H9 (cell line): ENCODE measurements around the gene ADIG. TPM values are rescaled to one million over a fixed set of nuclear protein-coding genes. Genes with fewer than 3 reads are reported as not detected.

Experiments used
- DNase-seq: peaks from one replicate; pipeline ENCODE4 v3.0.0-alpha.2; 2017
- H2AFZ ChIP-seq: one replicate; pipeline ENCODE4 v1.6.1; 2013; ENCODE audit warnings: mild to moderate bottlenecking, low read length, control low read depth, moderate library complexity
- H2AK5ac ChIP-seq: 2 replicates; pipeline ENCODE4 v1.6.1; 2013; ENCODE audit warnings: low read length, control low read depth, mixed read lengths; ENCODE audit not compliant: insufficient read length
- H2BK120ac ChIP-seq: one replicate; pipeline ENCODE4 v1.6.1; 2013; ENCODE audit warnings: low read depth, mild to moderate bottlenecking, low read length, control low read depth, inconsistent platforms; ENCODE audit not compliant: poor library complexity, severe bottlenecking
- H2BK12ac ChIP-seq: 2 replicates; pipeline ENCODE4 v1.6.1; 2013; ENCODE audit warnings: low read length, control low read depth, mixed read lengths, low read depth; ENCODE audit not compliant: insufficient read length
- H2BK15ac ChIP-seq: 2 replicates; pipeline ENCODE4 v1.6.1; 2013; ENCODE audit warnings: low read depth, low read length, control low read depth
- H2BK20ac ChIP-seq: one replicate; pipeline ENCODE4 v1.6.1; 2013; ENCODE audit warnings: low read depth, mild to moderate bottlenecking, low read length, control low read depth, inconsistent platforms; ENCODE audit not compliant: poor library complexity, severe bottlenecking
- H2BK5ac ChIP-seq: 2 replicates; pipeline ENCODE4 v1.6.1; 2013; ENCODE audit warnings: low read length, control low read depth, mixed read lengths; ENCODE audit not compliant: insufficient read length
- H3K14ac ChIP-seq: 2 replicates; pipeline ENCODE4 v1.6.1; 2013; ENCODE audit warnings: low read length, control low read depth; ENCODE audit not compliant: insufficient read depth
- H3K18ac ChIP-seq: 2 replicates; pipeline ENCODE4 v1.6.1; 2013; ENCODE audit warnings: low read depth, mild to moderate bottlenecking, mixed read lengths, low read length, control low read depth; ENCODE audit not compliant: insufficient read length
- H3K23ac ChIP-seq: 2 replicates; pipeline ENCODE4 v1.6.1; 2013; ENCODE audit warnings: low read length, control low read depth, mixed read lengths, low read depth; ENCODE audit not compliant: insufficient read length
- H3K23me2 ChIP-seq: 2 replicates; pipeline ENCODE4 v1.6.1; 2013; ENCODE audit warnings: low read depth, mild to moderate bottlenecking, mixed read lengths, low read length, control low read depth; ENCODE audit not compliant: insufficient read length, poor library complexity, severe bottlenecking
- H3K27ac ChIP-seq: 2 replicates; pipeline ENCODE4 v1.5.1; 2013; ENCODE audit warnings: low read length, control low read depth, mixed read lengths, low read depth; ENCODE audit not compliant: insufficient read length
- H3K27me3 ChIP-seq: 2 replicates; pipeline ENCODE4 v1.6.1; 2013; ENCODE audit warnings: low read length, control low read depth, inconsistent platforms; ENCODE audit not compliant: insufficient read depth
- H3K4ac ChIP-seq: 2 replicates; pipeline ENCODE4 v1.6.1; 2013; ENCODE audit warnings: low read depth, mild to moderate bottlenecking, control low read depth, inconsistent platforms, low read length, moderate library complexity
- H3K4me1 ChIP-seq: 2 replicates; pipeline ENCODE4 v1.6.1; 2013; ENCODE audit warnings: low read length, control low read depth, inconsistent platforms; ENCODE audit not compliant: insufficient read depth
- H3K4me2 ChIP-seq: 2 replicates; pipeline ENCODE4 v1.6.1; 2013; ENCODE audit warnings: low read length, control low read depth, mixed read lengths; ENCODE audit not compliant: insufficient read length, insufficient read depth
- H3K56ac ChIP-seq: 2 replicates; pipeline ENCODE4 v1.6.1; 2013; ENCODE audit warnings: low read depth, mild to moderate bottlenecking, mixed read lengths, low read length, control low read depth; ENCODE audit not compliant: insufficient read length
- H3K79me1 ChIP-seq: 2 replicates; pipeline ENCODE4 v1.6.1; 2013; ENCODE audit warnings: low read depth, mild to moderate bottlenecking, moderate library complexity, low read length, control low read depth, inconsistent platforms; ENCODE audit not compliant: insufficient read depth, poor library complexity, severe bottlenecking
- H3K79me2 ChIP-seq: 2 replicates; pipeline ENCODE4 v1.6.1; 2013; ENCODE audit warnings: low read length, control low read depth, inconsistent platforms; ENCODE audit not compliant: insufficient read depth
- H3K9ac ChIP-seq: 2 replicates; pipeline ENCODE4 v1.6.1; 2013; ENCODE audit warnings: low read length, control low read depth, mixed read lengths; ENCODE audit not compliant: insufficient read length; ENCODE audit errors: extremely low read depth
- H3K9me3 ChIP-seq: one replicate; pipeline ENCODE4 v1.6.1; 2013; ENCODE audit warnings: low read depth, low read length, inconsistent platforms; ENCODE audit not compliant: control insufficient read depth
- H3T11ph ChIP-seq: one replicate; pipeline ENCODE4 v1.6.1; 2013; ENCODE audit warnings: mild to moderate bottlenecking, low read length, control low read depth, inconsistent platforms
- H4K20me1 ChIP-seq: one replicate; pipeline ENCODE4 v1.6.1; 2013; ENCODE audit not compliant: control insufficient read depth, insufficient read length, insufficient read depth
- H4K5ac ChIP-seq: 2 replicates; pipeline ENCODE4 v1.6.1; 2013; ENCODE audit warnings: low read depth, mild to moderate bottlenecking, mixed read lengths, low read length, control low read depth; ENCODE audit not compliant: insufficient read length
- H4K8ac ChIP-seq: replicated peaks from 2 replicates; pipeline ENCODE4 v1.6.1; 2013; ENCODE audit warnings: low read length, control low read depth, mixed read lengths, low read depth; ENCODE audit not compliant: insufficient read length
- H4K91ac ChIP-seq: 2 replicates; pipeline ENCODE4 v1.6.1; 2013; ENCODE audit warnings: low read depth, mild to moderate bottlenecking, moderate library complexity, mixed read lengths, low read length, control low read depth; ENCODE audit not compliant: insufficient read length
- H3K27ac Mint-ChIP-seq, 3 experiments: 2 replicates in 2 of 3; 3 replicates in 1 of 3; pipeline ENCODE4 v1.8.0; 2020 to 2021; ENCODE audit warnings: mixed read lengths in 3 of 3, mild to moderate bottlenecking in 1 of 3, moderate library complexity in 1 of 3
- H3K27me3 Mint-ChIP-seq: 2 replicates; pipeline ENCODE4 v1.8.0; 2021; ENCODE audit warnings: low read depth, mild to moderate bottlenecking, moderate library complexity, mixed read lengths
- H3K36me3 Mint-ChIP-seq, 3 experiments: 2 replicates in 2 of 3; 3 replicates in 1 of 3; pipeline ENCODE4 v1.8.0; 2020 to 2021; ENCODE audit warnings: low read depth in 3 of 3, mixed read lengths in 3 of 3; ENCODE audit not compliant: insufficient read depth in 1 of 3
- H3K4me1 Mint-ChIP-seq, 2 experiments: 2 replicates each; pipeline ENCODE4 v1.8.0; 2020; ENCODE audit warnings: mixed read lengths in 2 of 2
- H3K4me3 Mint-ChIP-seq, 2 experiments: 2 replicates in 1 of 2; 3 replicates in 1 of 2; pipeline ENCODE4 v1.8.0; 2020 to 2021; ENCODE audit warnings: mild to moderate bottlenecking in 2 of 2, mixed read lengths in 2 of 2, moderate library complexity in 1 of 2
- H3K9me3 Mint-ChIP-seq, 2 experiments: 2 replicates in 1 of 2; 3 replicates in 1 of 2; pipeline ENCODE4 v1.8.0; 2020; ENCODE audit warnings: mild to moderate bottlenecking in 2 of 2, mixed read lengths in 2 of 2, moderate library complexity in 1 of 2
- WGBS: extraction: QIAGEN DNeasy Blood & Tissue Kit; methylation state at CpG from one replicate; pipeline ENCODE4 v1.1.7; 2013; ENCODE audit warnings: missing lambda C conversion rate, low lambda C conversion rate, mixed read lengths; ENCODE audit not compliant: insufficient read length; ENCODE audit errors: extremely low coverage; 5-methylcytosine and 5-hydroxymethylcytosine counted together
- total RNA-seq: library from RNA; stranded (reverse); gene quantifications from 2 replicates; pipeline ENCODE4 v1.2.1, GENCODE V29; 2021
- TF ChIP-seq, protein P1 (sequence below): fragments of 200-600 bp; sonication (generic); conservative IDR thresholded peaks from 3 replicates; pipeline ENCODE4 v1.8.0; 2021; ENCODE audit warnings: antibody characterized with exemption, mild to moderate bottlenecking

Gene ADIG
- total RNA-seq, 1 experiment from 2014 or later, result not detected

GRCh38 chr20:38604873-38605303 is 23.9 kb downstream of the ADIG start:
- Histone ChIP-seq H3K14ac (no peak overlapping the region), H4K91ac (no peak overlapping the region), H3K9me3 (no peaks in the 10 kb centered on the region), H4K8ac (no peak overlapping the region), H2BK12ac (no peak overlapping the region), H4K5ac (no peak overlapping the region), H3K27ac (no peak overlapping the region), H2BK20ac (no peak overlapping the region), H4K20me1 (no peaks in the 10 kb centered on the region), H3K23ac (no peak overlapping the region), H3K9ac (no peak overlapping the region), H2BK5ac (no peak overlapping the region), H3K56ac (no peak overlapping the region), H2BK15ac (no peak overlapping the region), H3K79me1 (no peaks in the 10 kb centered on the region), H3K4me2 (no peak overlapping the region), H3K79me2 (no peaks in the 10 kb centered on the region), H3T11ph (no peak overlapping the region), H3K4ac (no peak overlapping the region), H2BK120ac (no peak overlapping the region), H3K23me2 (no peaks in the 10 kb centered on the region), H3K4me1 (no peaks in the 10 kb centered on the region; the same call in 1 of the 2 replicates), H2AK5ac (no peak overlapping the region), H3K18ac (no peak overlapping the region), H2AFZ (no peak overlapping the region), H3K27me3 (no peaks in the 10 kb centered on the region)
- WGBS, result no CpG with 5 or more reads among the region's 4 CpGs
- Mint-ChIP-seq H3K27ac (no peak overlapping the region), H3K4me3 (no peak overlapping the region), H3K36me3 (no peaks in the 10 kb centered on the region), H3K4me1 (peaks cover 29 to 36% of the 10 kb centered on the region in 2 experiments), H3K9me3 (no peaks in the 10 kb centered on the region; a peak in 1 of 5 replicates), H3K27me3 (peaks cover 21% of the 10 kb centered on the region)
- DNase-seq, result no peak
- TF ChIP-seq, protein P1, sequence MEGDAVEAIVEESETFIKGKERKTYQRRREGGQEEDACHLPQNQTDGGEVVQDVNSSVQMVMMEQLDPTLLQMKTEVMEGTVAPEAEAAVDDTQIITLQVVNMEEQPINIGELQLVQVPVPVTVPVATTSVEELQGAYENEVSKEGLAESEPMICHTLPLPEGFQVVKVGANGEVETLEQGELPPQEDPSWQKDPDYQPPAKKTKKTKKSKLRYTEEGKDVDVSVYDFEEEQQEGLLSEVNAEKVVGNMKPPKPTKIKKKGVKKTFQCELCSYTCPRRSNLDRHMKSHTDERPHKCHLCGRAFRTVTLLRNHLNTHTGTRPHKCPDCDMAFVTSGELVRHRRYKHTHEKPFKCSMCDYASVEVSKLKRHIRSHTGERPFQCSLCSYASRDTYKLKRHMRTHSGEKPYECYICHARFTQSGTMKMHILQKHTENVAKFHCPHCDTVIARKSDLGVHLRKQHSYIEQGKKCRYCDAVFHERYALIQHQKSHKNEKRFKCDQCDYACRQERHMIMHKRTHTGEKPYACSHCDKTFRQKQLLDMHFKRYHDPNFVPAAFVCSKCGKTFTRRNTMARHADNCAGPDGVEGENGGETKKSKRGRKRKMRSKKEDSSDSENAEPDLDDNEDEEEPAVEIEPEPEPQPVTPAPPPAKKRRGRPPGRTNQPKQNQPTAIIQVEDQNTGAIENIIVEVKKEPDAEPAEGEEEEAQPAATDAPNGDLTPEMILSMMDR, result no peak
